GM13976 (cell line): ENCODE data around the gene EPHA10.

ENCODE experiments used
- DNase-seq: peaks from one replicate; pipeline ENCODE4 v3.0.0; 2012; ENCODE audit warnings: low spot score
- CTCF ChIP-seq: IDR thresholded peaks from 2 replicates; pipeline ENCODE4 v1.5.1; 2012; ENCODE audit warnings: borderline replicate concordance, mild to moderate bottlenecking; ENCODE audit not compliant: insufficient read depth; ENCODE audit errors: extremely low read depth, missing control alignments, control extremely low read depth
- in situ Hi-C: fragments of 300-500 bp; cut with MboI; formaldehyde crosslinking; loops from one replicate; pipeline ENCODE4 v1.12.0; 2022; ENCODE audit warnings: low sequenced_read_pairs, mixed read lengths, inconsistent platforms; ENCODE audit not compliant: unreplicated experiment

The EPHA10 gene

GRCh38 chr1:37701051-37701450 lies 63.9 kb downstream of the EPHA10 start:
- in situ Hi-C loops: no loop called here
- DNase-seq: no peak
- TF ChIP-seq CTCF: no peak

- DNase-seq: no peak
- in situ Hi-C loops: no loop called here
- no peak for TF ChIP-seq CTCF
Observed at GRCh38 chr1:37699147-37699546, 65.8 kb downstream of the EPHA10 start.

GRCh38 chr1:37697737-37698136 lies 67.2 kb downstream of the EPHA10 start:
- no peak for TF ChIP-seq CTCF
- no peak for DNase-seq
- in situ Hi-C loops: no loop called here

GRCh38 chr1:37697090-37697489 lies 67.8 kb downstream of the EPHA10 start:
- no peak for DNase-seq
- in situ Hi-C loops: no loop called here
- no peak for TF ChIP-seq CTCF

GRCh38 chr1:37692834-37693175 lies 72.1 kb downstream of the EPHA10 start:
- no peak for DNase-seq
- in situ Hi-C loops: no loop called here
- TF ChIP-seq CTCF: no peak

- peak; percentile 67 for TF ChIP-seq CTCF
- in situ Hi-C loops: no loop called here
- DNase-seq: peak; percentile 99
Observed at GRCh38 chr1:37692078-37692833, 72.7 kb downstream of the EPHA10 start, which contains the start of gene CDCA8. CDCA8 (plus strand) TSS chr1:37692516; CDS start chr1:37692691, 175 bp downstream.
